Hindlimb muscle (tissue), 1 donor: ENCODE data around the gene AANAT. TPM values are rescaled to one million over a fixed set of nuclear protein-coding genes. Genes with fewer than 3 reads are reported as not detected.
"Not testable (repeated sequence)": the region's sequence is repeated elsewhere in the genome, so short reads cannot be mapped to it uniquely, and the experiment has no call there.

Experiments used
- DNase-seq: peaks from one replicate; pipeline ENCODE4 v3.0.0-alpha.2; 2013
- polyA plus RNA-seq: library from polyadenylated mRNA; unstranded; fragments of 120-200 nt; gene quantifications from one replicate; pipeline ENCODE4 v1.2.1, GENCODE V29; 2013; ENCODE audit not compliant: insufficient read length

Gene AANAT
- polyA plus RNA-seq, 1 donor, result 0.36 TPM

GRCh38 chr17:76508472-76509063, 41.2 kb downstream of the AANAT start:
- DNase-seq, result not testable (repeated sequence)

- no peak for DNase-seq
Measured at GRCh38 chr17:76510831-76511244, 43.4 kb downstream of the AANAT start.

DNA sequence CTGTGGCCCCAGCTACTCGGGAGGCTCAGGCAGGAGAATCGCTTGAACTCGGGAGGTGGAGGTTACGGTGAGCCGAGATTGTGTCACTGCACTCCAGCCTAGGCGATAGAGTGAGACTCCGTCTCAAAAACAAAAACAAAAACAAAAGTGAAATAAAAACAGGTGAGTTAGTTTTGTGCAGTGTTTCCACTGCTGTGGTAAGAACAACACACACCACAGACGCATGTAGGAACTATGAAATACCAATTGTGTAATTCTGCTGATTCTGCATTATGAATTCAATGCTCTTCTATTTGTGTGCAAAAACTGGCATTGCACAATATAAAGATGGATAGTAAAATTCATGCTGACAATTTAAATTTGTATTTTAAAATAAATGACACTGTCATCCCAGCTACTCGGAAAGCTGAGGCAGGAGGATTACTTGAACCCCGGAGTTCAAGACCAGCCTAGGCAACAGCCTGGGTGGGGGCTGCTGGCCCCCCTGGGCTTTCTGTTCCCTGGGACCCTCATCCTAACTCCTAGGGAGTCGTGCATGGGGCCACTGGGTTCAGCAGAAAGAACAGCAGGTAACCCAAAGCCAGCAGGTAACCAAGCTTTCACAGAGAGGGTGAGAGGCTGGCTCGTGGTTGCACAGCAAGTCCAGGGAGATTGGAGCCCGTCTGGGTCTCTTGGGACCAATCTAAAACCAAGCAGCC, 44.4 kb downstream of the AANAT start:
- DNase-seq, result no peak

GRCh38 chr17:76512366-76513305, 45.2 kb downstream of the AANAT start:
- DNase-seq, result no peak

DNA sequence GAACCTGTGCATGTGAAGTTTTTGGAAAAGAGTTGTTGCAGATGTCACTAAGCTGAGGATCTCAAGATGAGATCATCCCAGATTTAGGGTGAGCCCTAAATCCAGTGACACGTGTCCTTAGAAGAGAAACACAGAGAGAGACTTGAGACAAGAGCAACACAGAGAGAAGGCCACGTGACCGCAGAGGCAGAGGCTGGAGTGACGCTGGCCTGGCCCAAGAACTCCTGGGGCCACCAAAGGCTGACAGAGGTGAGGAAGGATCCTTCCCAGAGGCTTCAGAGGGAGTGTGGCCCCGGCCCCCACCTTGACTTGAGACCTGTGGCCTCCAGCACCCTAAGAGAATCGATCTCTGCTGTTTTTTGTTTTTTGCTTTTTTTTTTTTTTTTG, 45.9 kb downstream of the AANAT start:
- DNase-seq, result no peak

DNA sequence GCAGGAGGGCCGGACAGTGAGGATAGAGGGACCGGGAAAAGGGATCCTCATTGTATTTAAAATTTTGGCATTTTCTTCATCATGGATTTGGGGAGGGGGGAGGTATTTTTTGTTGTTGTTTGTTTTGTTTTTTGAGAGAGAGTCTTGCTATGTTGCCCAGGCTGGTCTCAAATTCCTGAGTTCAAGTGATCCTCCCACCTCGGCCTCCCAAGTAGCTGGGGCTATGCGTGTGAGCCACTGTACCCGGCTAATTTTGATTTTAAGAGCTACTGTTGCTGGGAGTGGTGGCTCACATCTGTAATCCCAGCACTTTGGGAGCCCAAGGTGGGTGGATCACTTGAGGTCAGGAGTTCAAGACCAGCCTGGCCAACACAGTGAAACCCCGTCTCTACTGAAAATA, 47.0 kb downstream of the AANAT start:
- not testable (repeated sequence) for DNase-seq

GRCh38 chr17:76515274-76515949, 48.0 kb downstream of the AANAT start:
- DNase-seq, result peak; percentile 67

GRCh38 chr17:76517638-76518038, 50.2 kb downstream of the AANAT start:
- no peak for DNase-seq

DNA sequence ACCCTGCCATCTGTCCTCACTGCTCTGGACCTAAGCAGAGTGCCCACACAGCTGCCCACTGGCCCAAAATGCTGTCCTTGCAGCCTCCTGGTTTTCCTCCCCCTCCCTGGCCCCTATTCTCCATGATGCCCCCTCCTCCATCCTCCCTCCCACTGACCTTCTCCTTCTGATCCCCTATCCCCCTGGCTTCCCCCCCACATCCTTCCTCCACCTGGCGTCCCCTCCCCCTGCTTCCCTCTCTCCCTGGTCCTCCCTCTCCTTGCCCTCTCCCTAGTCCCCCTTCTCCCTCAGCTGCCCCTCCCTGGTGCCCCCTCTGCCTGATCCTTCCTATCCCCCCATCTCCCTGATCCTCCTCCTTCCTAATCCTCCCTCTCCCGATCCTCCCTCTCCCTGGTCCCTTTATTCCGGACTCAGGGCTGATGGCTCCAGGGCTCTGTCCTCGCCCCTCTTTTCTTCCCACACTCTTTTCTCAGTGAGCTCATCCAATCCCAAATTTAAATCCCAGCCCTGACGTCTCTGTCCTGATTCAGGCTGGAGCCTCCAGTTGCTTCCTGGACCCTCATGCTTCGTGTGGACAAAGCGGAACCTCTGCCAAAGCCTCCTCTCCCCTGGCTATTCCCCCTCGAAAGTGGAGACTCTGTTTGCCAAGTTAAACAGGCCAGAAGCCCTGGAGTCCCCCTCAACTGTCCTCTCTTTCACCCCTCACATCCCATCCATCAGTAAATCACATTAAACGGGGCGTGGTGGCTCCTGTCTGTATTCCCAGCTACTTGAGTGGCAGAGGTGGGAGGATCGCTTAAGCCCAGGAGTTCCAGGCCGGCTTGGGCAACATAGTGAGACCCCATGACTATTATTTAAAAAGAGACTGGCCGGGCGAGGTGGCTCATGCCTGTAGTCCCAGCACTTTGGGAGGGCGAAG, 51.9 kb downstream of the AANAT start:
- DNase-seq, result no peak

Other genes with a start within 250 kb of the AANAT start
- gene RNF157, start 227.1 kb upstream of the AANAT start, polyA plus RNA-seq, result 15.4 TPM
- 27.3 TPM for gene UBALD2, start 202.3 kb upstream of the AANAT start, polyA plus RNA-seq
- 5.6 TPM for gene QRICH2, start 159.3 kb upstream of the AANAT start, polyA plus RNA-seq
- gene PRPSAP1, start 113.7 kb upstream of the AANAT start, polyA plus RNA-seq, result 36.3 TPM
- gene SPHK1, start 83.0 kb upstream of the AANAT start, polyA plus RNA-seq, result 2.3 TPM
- gene UBE2O, start 14.5 kb upstream of the AANAT start, polyA plus RNA-seq, result 18.8 TPM
- 10.1 TPM for gene RHBDF2, start 33.8 kb downstream of the AANAT start, polyA plus RNA-seq
- gene CYGB, start 70.1 kb downstream of the AANAT start, polyA plus RNA-seq, result 22.7 TPM
- gene PRCD, start 72.4 kb downstream of the AANAT start, polyA plus RNA-seq, result 4.6 TPM
- gene ST6GALNAC2, start 118.3 kb downstream of the AANAT start, polyA plus RNA-seq, result 2.3 TPM
- 0.62 TPM for gene ST6GALNAC1, start 176.2 kb downstream of the AANAT start, polyA plus RNA-seq
- gene MXRA7, start 243.4 kb downstream of the AANAT start, polyA plus RNA-seq, result 110 TPM